ENCODE measurements around the gene KIF22.
"Not testable (repeated sequence)": the region's sequence is repeated elsewhere in the genome, so short reads cannot be mapped to it uniquely, and the experiment has no call there.

The KIF22 gene

GRCh38 chr16:29790183-29790948 lies at the start of gene KIF22:
Gene KIF22, plus strand, starts transcription at chr16:29790751. Its CDS starts 9 bp downstream, at chr16:29790760.
- DNase-seq = peak; percentile 94

GRCh38 chr16:29742683-29743275 lies 47.8 kb upstream of the KIF22 start:
- DNase-seq = no peak

GRCh38 chr16:29743475-29743826 lies 47.1 kb upstream of the KIF22 start:
- DNase-seq = no peak

- DNase-seq = no peak
Measured at GRCh38 chr16:29743827-29744531, 46.6 kb upstream of the KIF22 start.

GRCh38 chr16:29744541-29745101 lies 45.9 kb upstream of the KIF22 start:
- no peak for DNase-seq

GRCh38 chr16:29745121-29745852 lies 45.3 kb upstream of the KIF22 start:
- no peak for DNase-seq

- no peak for DNase-seq
Measured at GRCh38 chr16:29745853-29746345, 44.7 kb upstream of the KIF22 start, which contains the start of gene C16orf54. Gene C16orf54, minus strand, starts transcription at chr16:29745990. Its CDS starts 1,039 bp downstream, at chr16:29744951.

- not testable (repeated sequence) for DNase-seq
Measured at GRCh38 chr16:29746518-29746917, 44.0 kb upstream of the KIF22 start.

GRCh38 chr16:29747947-29748759 lies 42.4 kb upstream of the KIF22 start:
- no peak for DNase-seq

GRCh38 chr16:29748760-29749149 lies 41.8 kb upstream of the KIF22 start:
- DNase-seq = not testable (repeated sequence)

- no peak for DNase-seq
Measured at GRCh38 chr16:29753516-29753915, 37.0 kb upstream of the KIF22 start.

GRCh38 chr16:29756654-29757053 lies 33.9 kb upstream of the KIF22 start:
- no peak for DNase-seq

GRCh38 chr16:29757086-29757485 lies 33.5 kb upstream of the KIF22 start:
- DNase-seq = not testable (repeated sequence)

GRCh38 chr16:29757950-29758466 lies 32.5 kb upstream of the KIF22 start:
- no peak for DNase-seq

- no peak for DNase-seq
Measured at GRCh38 chr16:29760567-29761279, 29.8 kb upstream of the KIF22 start.

- not testable (repeated sequence) for DNase-seq
Measured at GRCh38 chr16:29761280-29761651, 29.3 kb upstream of the KIF22 start.

- DNase-seq = no peak
Measured at GRCh38 chr16:29761882-29762281, 28.7 kb upstream of the KIF22 start.

- DNase-seq = no peak
Measured at GRCh38 chr16:29763326-29763725, 27.2 kb upstream of the KIF22 start.

- DNase-seq = no peak
Measured at GRCh38 chr16:29765167-29766032, 25.2 kb upstream of the KIF22 start.

GRCh38 chr16:29766571-29766970 lies 24.0 kb upstream of the KIF22 start:
- no peak for DNase-seq
